H9 (cell line): ENCODE results near the gene TSPAN3. TPM values are rescaled to one million over a fixed set of nuclear protein-coding genes. Genes with fewer than 3 reads are reported as not detected.

Source experiments
- DNase-seq: peaks from one replicate; pipeline ENCODE4 v3.0.0-alpha.2; 2017
- H2AFZ ChIP-seq: one replicate; pipeline ENCODE4 v1.6.1; 2013; ENCODE audit warnings: mild to moderate bottlenecking, low read length, control low read depth, moderate library complexity
- H2AK5ac ChIP-seq: 2 replicates; pipeline ENCODE4 v1.6.1; 2013; ENCODE audit warnings: low read length, control low read depth, mixed read lengths; ENCODE audit not compliant: insufficient read length
- H2BK120ac ChIP-seq: one replicate; pipeline ENCODE4 v1.6.1; 2013; ENCODE audit warnings: low read depth, mild to moderate bottlenecking, low read length, control low read depth, inconsistent platforms; ENCODE audit not compliant: poor library complexity, severe bottlenecking
- H2BK12ac ChIP-seq: 2 replicates; pipeline ENCODE4 v1.6.1; 2013; ENCODE audit warnings: low read length, control low read depth, mixed read lengths, low read depth; ENCODE audit not compliant: insufficient read length
- H2BK15ac ChIP-seq: 2 replicates; pipeline ENCODE4 v1.6.1; 2013; ENCODE audit warnings: low read depth, low read length, control low read depth
- H2BK20ac ChIP-seq: one replicate; pipeline ENCODE4 v1.6.1; 2013; ENCODE audit warnings: low read depth, mild to moderate bottlenecking, low read length, control low read depth, inconsistent platforms; ENCODE audit not compliant: poor library complexity, severe bottlenecking
- H2BK5ac ChIP-seq: 2 replicates; pipeline ENCODE4 v1.6.1; 2013; ENCODE audit warnings: low read length, control low read depth, mixed read lengths; ENCODE audit not compliant: insufficient read length
- H3K14ac ChIP-seq: 2 replicates; pipeline ENCODE4 v1.6.1; 2013; ENCODE audit warnings: low read length, control low read depth; ENCODE audit not compliant: insufficient read depth
- H3K18ac ChIP-seq: 2 replicates; pipeline ENCODE4 v1.6.1; 2013; ENCODE audit warnings: low read depth, mild to moderate bottlenecking, mixed read lengths, low read length, control low read depth; ENCODE audit not compliant: insufficient read length
- H3K23ac ChIP-seq: 2 replicates; pipeline ENCODE4 v1.6.1; 2013; ENCODE audit warnings: low read length, control low read depth, mixed read lengths, low read depth; ENCODE audit not compliant: insufficient read length
- H3K23me2 ChIP-seq: 2 replicates; pipeline ENCODE4 v1.6.1; 2013; ENCODE audit warnings: low read depth, mild to moderate bottlenecking, mixed read lengths, low read length, control low read depth; ENCODE audit not compliant: insufficient read length, poor library complexity, severe bottlenecking
- H3K27ac ChIP-seq: 2 replicates; pipeline ENCODE4 v1.5.1; 2013; ENCODE audit warnings: low read length, control low read depth, mixed read lengths, low read depth; ENCODE audit not compliant: insufficient read length
- H3K27me3 ChIP-seq: 2 replicates; pipeline ENCODE4 v1.6.1; 2013; ENCODE audit warnings: low read length, control low read depth, inconsistent platforms; ENCODE audit not compliant: insufficient read depth
- H3K4ac ChIP-seq: 2 replicates; pipeline ENCODE4 v1.6.1; 2013; ENCODE audit warnings: low read depth, mild to moderate bottlenecking, control low read depth, inconsistent platforms, low read length, moderate library complexity
- H3K4me1 ChIP-seq: 2 replicates; pipeline ENCODE4 v1.6.1; 2013; ENCODE audit warnings: low read length, control low read depth, inconsistent platforms; ENCODE audit not compliant: insufficient read depth
- H3K4me2 ChIP-seq: 2 replicates; pipeline ENCODE4 v1.6.1; 2013; ENCODE audit warnings: low read length, control low read depth, mixed read lengths; ENCODE audit not compliant: insufficient read length, insufficient read depth
- H3K56ac ChIP-seq: 2 replicates; pipeline ENCODE4 v1.6.1; 2013; ENCODE audit warnings: low read depth, mild to moderate bottlenecking, mixed read lengths, low read length, control low read depth; ENCODE audit not compliant: insufficient read length
- H3K79me1 ChIP-seq: 2 replicates; pipeline ENCODE4 v1.6.1; 2013; ENCODE audit warnings: low read depth, mild to moderate bottlenecking, moderate library complexity, low read length, control low read depth, inconsistent platforms; ENCODE audit not compliant: insufficient read depth, poor library complexity, severe bottlenecking
- H3K79me2 ChIP-seq: 2 replicates; pipeline ENCODE4 v1.6.1; 2013; ENCODE audit warnings: low read length, control low read depth, inconsistent platforms; ENCODE audit not compliant: insufficient read depth
- H3K9ac ChIP-seq: 2 replicates; pipeline ENCODE4 v1.6.1; 2013; ENCODE audit warnings: low read length, control low read depth, mixed read lengths; ENCODE audit not compliant: insufficient read length; ENCODE audit errors: extremely low read depth
- H3K9me3 ChIP-seq: one replicate; pipeline ENCODE4 v1.6.1; 2013; ENCODE audit warnings: low read depth, low read length, inconsistent platforms; ENCODE audit not compliant: control insufficient read depth
- H3T11ph ChIP-seq: one replicate; pipeline ENCODE4 v1.6.1; 2013; ENCODE audit warnings: mild to moderate bottlenecking, low read length, control low read depth, inconsistent platforms
- H4K20me1 ChIP-seq: one replicate; pipeline ENCODE4 v1.6.1; 2013; ENCODE audit not compliant: control insufficient read depth, insufficient read length, insufficient read depth
- H4K5ac ChIP-seq: 2 replicates; pipeline ENCODE4 v1.6.1; 2013; ENCODE audit warnings: low read depth, mild to moderate bottlenecking, mixed read lengths, low read length, control low read depth; ENCODE audit not compliant: insufficient read length
- H4K8ac ChIP-seq: replicated peaks from 2 replicates; pipeline ENCODE4 v1.6.1; 2013; ENCODE audit warnings: low read length, control low read depth, mixed read lengths, low read depth; ENCODE audit not compliant: insufficient read length
- H4K91ac ChIP-seq: 2 replicates; pipeline ENCODE4 v1.6.1; 2013; ENCODE audit warnings: low read depth, mild to moderate bottlenecking, moderate library complexity, mixed read lengths, low read length, control low read depth; ENCODE audit not compliant: insufficient read length
- H3K27ac Mint-ChIP-seq, 3 experiments: 2 replicates in 2 of 3; 3 replicates in 1 of 3; pipeline ENCODE4 v1.8.0; 2020 to 2021; ENCODE audit warnings: mixed read lengths in 3 of 3, mild to moderate bottlenecking in 1 of 3, moderate library complexity in 1 of 3
- H3K27me3 Mint-ChIP-seq: 2 replicates; pipeline ENCODE4 v1.8.0; 2021; ENCODE audit warnings: low read depth, mild to moderate bottlenecking, moderate library complexity, mixed read lengths
- H3K36me3 Mint-ChIP-seq, 3 experiments: 2 replicates in 2 of 3; 3 replicates in 1 of 3; pipeline ENCODE4 v1.8.0; 2020 to 2021; ENCODE audit warnings: low read depth in 3 of 3, mixed read lengths in 3 of 3; ENCODE audit not compliant: insufficient read depth in 1 of 3
- H3K4me1 Mint-ChIP-seq, 2 experiments: 2 replicates each; pipeline ENCODE4 v1.8.0; 2020; ENCODE audit warnings: mixed read lengths in 2 of 2
- H3K4me3 Mint-ChIP-seq, 2 experiments: 2 replicates in 1 of 2; 3 replicates in 1 of 2; pipeline ENCODE4 v1.8.0; 2020 to 2021; ENCODE audit warnings: mild to moderate bottlenecking in 2 of 2, mixed read lengths in 2 of 2, moderate library complexity in 1 of 2
- H3K9me3 Mint-ChIP-seq, 2 experiments: 2 replicates in 1 of 2; 3 replicates in 1 of 2; pipeline ENCODE4 v1.8.0; 2020; ENCODE audit warnings: mild to moderate bottlenecking in 2 of 2, mixed read lengths in 2 of 2, moderate library complexity in 1 of 2
- CTCF ChIP-seq: fragments of 200-600 bp; sonication (generic); conservative IDR thresholded peaks from 3 replicates; pipeline ENCODE4 v1.8.0; 2021; ENCODE audit warnings: antibody characterized with exemption, mild to moderate bottlenecking
- WGBS: extraction: QIAGEN DNeasy Blood & Tissue Kit; methylation state at CpG from one replicate; pipeline ENCODE4 v1.1.7; 2013; ENCODE audit warnings: missing lambda C conversion rate, low lambda C conversion rate, mixed read lengths; ENCODE audit not compliant: insufficient read length; ENCODE audit errors: extremely low coverage; 5-methylcytosine and 5-hydroxymethylcytosine counted together
- total RNA-seq: library from RNA; stranded (reverse); gene quantifications from 2 replicates; pipeline ENCODE4 v1.2.1, GENCODE V29; 2021

The TSPAN3 gene
- total RNA-seq, 1 experiment from 2014 or later = 117 TPM

GRCh38 chr15:77067691-77068367, 3.1 kb downstream of the TSPAN3 start:
- no peak for TF ChIP-seq CTCF
- H2BK120ac ChIP-seq = no peak overlapping the region
- Mint-ChIP-seq H3K4me1 (peaks cover 27 to 32% of the 10 kb centered on the region in 2 experiments), H3K9me3 (no peaks in the 10 kb centered on the region), H3K27me3 (no peaks in the 10 kb centered on the region; the same call in 1 of the 2 replicates), H3K36me3 (peaks cover 2 to 8% (median 4%) of the 10 kb centered on the region in 3 experiments; a peak in 5 of 7 replicates), H3K27ac (no peak overlapping the region), H3K4me3 (no peak overlapping the region)
- peaks cover 6% of the 10 kb centered on the region for H3K23me2 ChIP-seq
- H3K79me1 ChIP-seq = no peaks in the 10 kb centered on the region
- H3K4ac ChIP-seq = no peak overlapping the region
- peaks cover 3% of the 10 kb centered on the region for H3K4me1 ChIP-seq
- no peak overlapping the region for H3K18ac ChIP-seq
- H4K8ac ChIP-seq = no peak overlapping the region
- H2AFZ ChIP-seq = no peak overlapping the region
- H2BK5ac ChIP-seq = no peak overlapping the region
- no peak overlapping the region for H3T11ph ChIP-seq
- H3K14ac ChIP-seq = no peak overlapping the region
- DNase-seq = no peak
- no peak overlapping the region for H2BK15ac ChIP-seq
- peak overlapping the region; percentile 83 for H3K23ac ChIP-seq
- H3K9ac ChIP-seq = peak overlapping the region; percentile 27
- no peak overlapping the region for H3K4me2 ChIP-seq
- no peak overlapping the region for H4K91ac ChIP-seq
- H3K56ac ChIP-seq = no peak overlapping the region
- no peaks in the 10 kb centered on the region for H4K20me1 ChIP-seq
- no peak overlapping the region for H2AK5ac ChIP-seq
- no peak overlapping the region for H3K27ac ChIP-seq
- no peaks in the 10 kb centered on the region for H3K27me3 ChIP-seq
- H2BK12ac ChIP-seq = no peak overlapping the region
- H2BK20ac ChIP-seq = no peak overlapping the region
- no peak overlapping the region for H4K5ac ChIP-seq
- peaks cover 14% of the 10 kb centered on the region; the same call in 1 of the 2 replicates for H3K79me2 ChIP-seq
- no peaks in the 10 kb centered on the region for H3K9me3 ChIP-seq
- no CpG with 5 or more reads among the region's 3 CpGs for WGBS
